Stimulated activated CD8-positive, alpha-beta memory T cell treated with anti-CD3 and anti-CD28 coated beads, Interleukin-2, amount 100 ng/mL, for 48 hours (primary cell): ENCODE measurements around the gene PPP1R11.
"Not testable (repeated sequence)": the region's sequence is repeated elsewhere in the genome, so short reads cannot be mapped to it uniquely, and the experiment has no call there.

Experiments
- DNase-seq, 2 donors: peaks; one replicate each; pipeline ENCODE4 v3.0.0-alpha.2; 2020; ENCODE audit warnings: low read depth in 2 of 2

The PPP1R11 gene, protein sequence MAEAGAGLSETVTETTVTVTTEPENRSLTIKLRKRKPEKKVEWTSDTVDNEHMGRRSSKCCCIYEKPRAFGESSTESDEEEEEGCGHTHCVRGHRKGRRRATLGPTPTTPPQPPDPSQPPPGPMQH

DNA sequence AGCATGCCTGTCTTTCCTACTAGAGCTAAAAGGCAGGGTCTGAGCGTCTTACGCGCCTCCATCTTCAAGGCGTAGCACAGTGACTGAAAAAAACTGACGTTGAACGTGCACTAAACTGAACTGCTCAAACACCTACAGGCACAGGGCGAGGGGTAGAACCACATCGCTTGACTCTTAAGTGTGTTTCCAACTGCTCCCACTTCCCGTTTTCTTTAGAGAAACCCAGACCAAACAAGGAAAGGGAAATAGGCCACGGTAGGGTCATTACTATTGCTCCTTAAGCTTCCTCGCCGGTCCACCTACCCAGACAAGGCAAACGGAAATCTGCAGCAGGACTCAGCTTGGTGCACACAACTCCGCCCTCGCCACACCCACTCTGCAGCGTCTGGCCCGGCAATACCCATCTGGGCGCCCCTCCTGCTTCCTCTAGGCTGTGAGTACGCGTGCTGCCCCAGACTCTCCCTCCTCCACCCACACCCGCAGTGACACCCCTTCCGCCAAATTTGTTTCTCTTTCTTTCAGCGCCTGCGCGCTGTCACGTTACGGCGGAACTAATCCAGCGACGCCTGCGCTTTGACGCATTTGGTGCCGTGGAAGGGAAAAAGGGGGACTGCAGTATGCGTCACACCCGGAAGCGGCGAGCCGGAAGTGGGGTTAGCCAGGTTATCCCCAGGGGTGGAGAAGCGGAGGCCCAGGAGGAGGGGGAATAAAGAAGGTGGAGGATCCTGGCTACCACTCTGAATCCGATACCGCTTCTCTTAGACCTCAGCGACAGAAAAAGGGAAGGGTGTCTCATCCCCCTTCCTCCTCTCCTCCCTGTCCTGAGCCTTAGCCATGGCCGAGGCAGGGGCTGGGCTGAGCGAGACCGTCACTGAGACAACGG is at the start of gene PPP1R11:
TSS of gene PPP1R11 (plus strand) at position 622 of the 883 bp plus-strand sequence. CDS start at position 835, 213 bp downstream.
- DNase-seq: peak; percentile 95 to 98

GRCh38 chr6:30019819-30020218 is 47.2 kb upstream of the PPP1R11 start:
- DNase-seq: no peak

DNA sequence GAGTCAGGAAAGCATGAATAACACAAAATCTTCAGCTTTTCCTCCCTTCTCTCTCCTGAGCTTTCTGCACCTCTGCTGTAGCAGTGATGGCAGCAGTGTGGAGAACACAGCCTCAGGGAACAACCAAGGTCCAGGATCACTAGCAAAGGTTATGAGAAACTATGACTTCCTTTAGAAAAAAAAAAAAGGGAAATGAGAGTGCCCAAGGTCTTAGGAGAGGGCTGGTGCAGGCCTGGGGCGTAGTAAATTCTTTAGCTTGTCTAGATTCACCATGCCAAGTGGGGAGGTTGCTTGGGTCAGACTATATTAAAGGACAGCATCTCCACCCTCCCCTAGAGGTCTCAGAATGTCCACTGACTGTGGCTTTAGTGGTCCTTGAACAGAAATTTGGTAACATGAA is 46.4 kb upstream of the PPP1R11 start:
- no peak for DNase-seq

DNA sequence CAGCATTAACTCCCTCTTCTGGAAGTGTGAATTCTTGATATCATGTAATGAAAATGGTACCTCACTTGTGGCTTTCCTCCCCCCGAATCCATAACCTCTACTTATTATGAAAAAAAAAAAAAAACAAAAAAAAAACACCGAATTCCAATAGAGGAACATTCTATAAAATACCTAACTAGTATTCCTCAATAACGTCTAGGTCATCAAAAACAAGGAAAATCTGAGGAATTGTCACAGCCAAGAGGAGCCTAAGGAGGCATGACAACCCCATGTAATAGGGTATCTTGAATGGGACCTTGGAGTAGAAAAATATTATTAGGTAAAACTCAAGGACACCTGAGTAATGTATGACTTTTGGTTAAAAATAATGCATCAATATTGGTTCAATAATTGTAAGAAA is 44.8 kb upstream of the PPP1R11 start:
- DNase-seq: no peak

- DNase-seq: not testable (repeated sequence)
Measured at GRCh38 chr6:30022712-30023111, 44.3 kb upstream of the PPP1R11 start.

DNA sequence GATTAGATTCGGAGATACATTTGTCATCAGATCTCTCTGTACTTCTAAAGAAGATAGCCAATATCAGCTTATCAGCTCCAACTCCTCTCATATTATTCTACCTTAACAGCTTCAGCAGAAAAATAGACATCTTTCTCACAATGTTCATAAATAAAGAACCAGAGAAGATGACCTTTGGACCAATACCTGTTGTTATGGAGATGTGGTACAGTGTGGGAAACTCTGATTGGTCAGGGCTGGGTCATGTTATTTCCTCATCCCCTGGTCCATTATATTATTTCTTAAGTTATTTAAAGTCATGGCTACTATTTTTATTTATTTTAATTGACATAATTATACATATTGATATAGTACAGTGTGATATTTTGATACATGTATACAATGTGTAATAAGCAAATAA is 41.8 kb upstream of the PPP1R11 start:
- no peak for DNase-seq

GRCh38 chr6:30029588-30029987 is 37.4 kb upstream of the PPP1R11 start:
- no peak for DNase-seq

- no peak for DNase-seq
Measured at GRCh38 chr6:30031381-30031780, 35.6 kb upstream of the PPP1R11 start.

GRCh38 chr6:30033440-30033839 is 33.6 kb upstream of the PPP1R11 start:
- DNase-seq: not testable (repeated sequence)

DNA sequence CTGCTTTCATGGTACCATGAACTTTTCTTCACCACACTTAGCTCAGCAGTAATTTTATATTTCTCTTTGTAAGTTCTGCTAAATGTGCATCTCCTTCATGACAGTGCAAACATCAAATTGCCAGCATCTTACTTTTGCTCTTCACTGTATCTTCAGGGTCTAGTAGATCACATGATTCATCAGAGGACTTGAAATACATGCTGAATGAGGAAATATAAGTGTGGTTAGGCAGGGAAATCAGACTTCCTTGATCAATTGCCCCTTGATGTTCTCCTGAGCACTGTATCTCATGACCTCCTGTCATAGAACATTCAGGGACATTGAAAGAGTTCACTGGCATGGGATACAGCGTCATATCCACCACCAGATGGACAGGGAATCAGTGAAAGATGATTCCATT is 31.2 kb upstream of the PPP1R11 start:
- no peak for DNase-seq

- DNase-seq: no peak
Measured at GRCh38 chr6:30037182-30037788, 29.7 kb upstream of the PPP1R11 start.

DNA sequence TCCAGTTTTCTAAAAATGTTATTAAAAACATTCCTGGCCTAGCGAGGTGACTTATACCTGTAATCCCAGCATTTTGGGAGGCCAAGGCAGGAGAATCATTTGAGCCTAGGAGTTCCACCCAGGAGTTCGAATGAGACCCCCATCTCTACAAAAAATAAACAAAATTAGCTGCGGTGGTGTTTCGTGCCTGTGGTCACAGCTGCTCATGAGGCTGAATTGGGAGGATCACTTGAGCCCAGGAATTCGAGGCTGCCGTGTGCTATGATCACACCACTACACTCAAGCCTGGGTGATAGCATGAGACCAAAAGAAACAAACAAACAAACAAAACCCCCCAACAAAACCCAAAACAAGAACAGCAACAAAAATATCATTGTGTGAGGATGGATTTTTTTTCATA is 25.8 kb upstream of the PPP1R11 start:
- no peak for DNase-seq

GRCh38 chr6:30041821-30042220 is 25.2 kb upstream of the PPP1R11 start:
- DNase-seq: no peak

DNA sequence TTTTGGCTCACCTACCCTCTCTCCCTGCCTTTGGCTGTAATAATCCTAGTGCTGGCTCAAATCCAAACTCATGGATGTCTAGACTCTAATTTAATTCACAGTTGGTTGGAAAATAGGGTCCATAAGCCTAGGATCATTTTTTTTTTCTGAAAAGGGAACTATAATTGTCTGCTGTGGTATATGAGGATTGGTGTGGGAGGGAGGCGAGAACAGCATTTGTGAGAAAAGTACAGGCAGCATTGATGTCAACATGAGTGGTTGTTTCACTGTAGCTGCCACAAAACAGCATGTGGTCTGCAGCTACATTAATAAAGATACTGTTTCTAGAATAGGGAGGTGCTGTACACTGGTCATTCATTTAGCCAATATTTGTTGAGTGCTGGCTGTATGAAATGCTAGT is 24.5 kb upstream of the PPP1R11 start:
- DNase-seq: no peak

DNA sequence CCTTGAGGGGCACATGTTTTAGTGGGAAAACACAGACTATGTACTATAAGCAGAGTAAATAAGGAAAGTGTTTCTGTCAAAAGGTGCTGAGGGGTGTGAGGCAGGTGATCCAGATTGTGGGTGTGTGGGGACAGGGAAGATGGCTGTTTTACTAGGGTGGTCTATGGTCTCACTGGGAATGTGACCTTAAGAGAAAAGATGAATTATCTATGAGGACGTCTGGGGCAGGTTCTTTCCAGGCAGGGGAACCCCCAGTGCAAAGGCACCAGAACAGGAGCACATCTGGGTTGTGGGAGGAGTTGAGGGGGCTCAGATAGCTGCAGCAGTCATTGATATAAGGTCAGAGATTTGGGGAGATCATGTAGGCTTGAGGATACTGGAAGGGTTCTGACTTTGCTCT is 24.1 kb upstream of the PPP1R11 start:
- no peak for DNase-seq

DNA sequence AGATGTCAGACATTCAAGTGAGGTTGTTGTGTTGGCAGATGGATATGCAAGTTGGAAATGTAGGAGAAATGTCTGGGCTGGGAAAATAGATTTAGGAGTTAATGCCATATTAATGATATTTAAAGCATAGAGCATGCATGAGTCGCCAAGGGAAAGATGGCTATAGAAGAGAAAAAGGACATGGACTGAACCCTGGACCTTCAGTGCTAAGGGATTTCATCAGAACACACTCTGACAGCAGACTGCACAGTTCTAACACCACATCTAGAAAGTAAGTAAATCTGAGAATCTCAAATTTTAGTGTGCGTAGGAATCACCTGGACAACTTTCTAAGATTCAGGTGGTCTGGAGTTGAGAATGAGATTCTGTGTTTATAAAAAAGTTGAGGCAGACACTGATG is 23.3 kb upstream of the PPP1R11 start:
- DNase-seq: no peak

DNA sequence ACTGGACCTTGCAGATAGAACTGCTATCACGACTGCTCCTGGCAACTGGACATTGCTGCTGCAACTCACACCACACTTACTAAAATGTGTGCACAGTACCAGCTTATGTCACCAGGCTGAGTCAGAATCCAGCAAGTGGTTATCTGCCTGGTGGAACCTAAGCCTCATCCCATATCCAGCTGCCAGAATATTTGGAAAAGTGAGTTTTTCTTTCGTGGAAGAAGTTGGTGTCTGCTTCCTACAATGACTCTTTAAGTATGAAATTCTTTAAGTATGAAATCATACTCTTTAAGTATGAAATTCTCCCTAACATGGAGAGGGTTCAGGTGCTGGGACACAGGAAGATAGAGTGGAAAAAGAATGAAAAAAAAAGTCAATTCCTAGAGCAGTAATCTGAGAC is 22.4 kb upstream of the PPP1R11 start:
- no peak for DNase-seq

- no peak for DNase-seq
Measured at GRCh38 chr6:30047220-30047619, 19.8 kb upstream of the PPP1R11 start.

DNA sequence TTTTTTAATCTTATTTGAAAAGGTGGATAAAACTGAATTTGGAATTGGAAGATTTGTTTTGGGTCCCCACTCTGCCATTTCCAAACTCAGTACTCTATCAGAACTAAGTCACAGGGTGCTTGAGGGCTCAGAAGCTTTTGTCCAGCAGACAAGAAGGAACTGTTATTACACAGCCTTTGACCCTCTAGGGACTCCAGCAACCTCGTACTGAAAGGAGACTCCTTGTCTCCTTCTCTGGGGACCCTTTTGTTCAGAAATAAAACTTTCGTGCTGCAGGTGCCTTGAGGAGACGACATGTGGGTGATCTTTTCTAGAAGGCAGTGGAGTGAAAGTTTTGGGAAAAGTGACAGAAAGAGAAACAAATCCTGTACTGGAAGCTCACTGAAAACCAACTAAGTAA is 13.3 kb upstream of the PPP1R11 start:
- DNase-seq: no peak

DNA sequence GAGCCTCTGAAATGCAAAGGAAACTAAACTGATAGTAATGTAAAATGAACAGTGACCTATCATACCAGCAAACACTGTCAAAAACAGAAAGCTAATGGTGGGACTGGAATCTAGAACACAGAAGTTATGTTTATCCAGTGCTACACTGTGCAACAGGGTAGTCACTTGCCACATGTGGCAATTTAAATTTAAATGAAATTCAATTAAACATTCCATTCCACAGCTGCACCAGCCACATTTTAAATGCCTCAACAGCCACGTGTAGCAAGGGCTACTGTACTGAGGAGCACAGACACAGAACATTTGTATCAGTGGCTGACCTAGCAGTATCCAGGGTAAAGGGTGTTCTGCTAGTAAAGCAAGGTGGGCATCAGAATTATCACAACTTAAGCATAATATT is 11.5 kb upstream of the PPP1R11 start:
- DNase-seq: no peak

DNA sequence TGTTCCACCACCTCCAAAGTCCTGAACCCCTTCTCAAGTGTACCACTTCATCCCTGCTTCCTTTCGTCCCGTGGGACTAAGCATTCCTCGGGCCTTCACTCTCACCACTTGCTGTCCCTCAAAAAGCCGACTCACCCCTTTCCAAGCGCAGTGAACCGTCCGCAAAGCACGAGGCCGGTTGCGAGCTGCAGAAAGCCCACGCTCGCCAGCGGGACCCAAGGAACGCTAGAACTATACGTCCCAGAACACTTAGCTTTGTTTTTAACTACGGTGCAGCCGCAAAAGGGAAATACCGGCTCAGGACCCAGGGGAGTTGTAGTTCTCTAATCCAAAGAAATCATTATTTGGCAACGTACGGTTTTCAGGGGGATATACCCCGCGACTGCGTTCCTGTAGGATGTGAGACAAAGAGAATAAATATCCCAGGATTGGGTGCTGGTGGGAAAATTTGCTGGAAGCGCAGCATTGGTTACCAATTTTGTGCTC is 6.3 kb upstream of the PPP1R11 start:
- DNase-seq: no peak

DNA sequence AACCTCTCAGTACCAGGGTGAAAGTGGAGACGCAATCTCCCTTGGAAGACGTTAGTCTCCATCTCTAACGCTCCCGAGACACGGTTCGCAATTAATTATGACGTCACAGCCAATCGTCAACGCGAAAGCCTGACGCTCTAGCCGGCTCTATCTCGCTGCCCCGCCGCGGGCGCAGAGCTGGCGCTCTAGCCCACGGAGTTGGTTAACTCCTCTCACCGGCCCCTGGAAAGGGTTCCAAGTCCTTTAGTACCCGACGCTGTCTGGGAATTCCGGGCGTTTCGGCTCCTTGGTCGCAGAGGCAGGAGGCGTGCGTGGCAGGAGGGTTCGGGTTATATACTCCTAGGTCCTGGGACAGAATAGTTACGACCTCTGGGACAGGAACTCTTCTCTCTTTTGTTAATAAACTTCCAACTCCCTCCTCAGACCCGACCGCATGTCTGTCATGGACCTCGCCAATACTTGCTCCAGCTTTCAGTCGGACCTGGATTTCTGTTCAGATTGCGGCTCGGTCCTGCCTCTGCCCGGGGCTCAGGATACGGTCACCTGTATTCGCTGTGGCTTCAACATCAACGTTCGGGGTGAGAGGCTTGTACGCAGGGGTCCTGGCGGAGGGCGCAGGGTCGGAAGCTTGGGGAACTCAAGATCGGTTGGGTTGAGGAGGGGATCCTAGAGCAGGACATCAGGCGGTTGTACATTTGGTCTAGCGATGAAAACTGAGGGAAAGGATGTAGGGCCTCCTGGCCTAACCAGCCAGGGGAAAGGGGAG is 5.7 kb upstream of the PPP1R11 start, which contains the start of gene POLR1H:
TSS of gene POLR1H (plus strand) at position 174 of the 766 bp plus-strand sequence. CDS start at position 434, 260 bp downstream.
- peak; percentile 67 to 74 for DNase-seq
